ENCODE results near the gene TRIM27. TPM values are rescaled to one million over a fixed set of nuclear protein-coding genes. Genes with fewer than 3 reads are reported as not detected.
A peak's percentile ranks its signal among the peaks of the same experiment; 100 is the strongest.
"Not testable (repeated sequence)": the region's sequence is repeated elsewhere in the genome, so short reads cannot be mapped to it uniquely, and the experiment has no call there.

Gene TRIM27
- total RNA-seq, 2 experiments from 2014 or later, result 11.5 to 13.2 TPM

DNA sequence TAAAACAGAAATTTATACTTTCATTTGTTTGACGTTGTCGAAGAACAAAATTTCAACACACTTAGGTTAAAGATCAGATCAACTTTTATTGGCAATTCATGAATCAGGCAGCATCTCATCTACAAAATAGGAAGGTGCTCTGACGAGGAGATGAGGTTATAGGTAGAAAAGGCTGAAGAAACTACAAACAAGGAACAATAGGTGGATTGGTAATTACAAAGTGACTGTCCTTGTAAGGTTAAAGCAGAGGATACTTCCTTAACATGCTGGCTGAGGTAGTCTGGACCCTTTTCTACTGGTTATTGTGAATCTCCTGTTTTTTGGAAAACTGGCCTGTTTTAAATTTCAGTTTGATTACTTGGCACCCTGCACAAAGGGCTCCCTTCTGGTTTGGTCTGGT is 32.5 kb upstream of the TRIM27 start:
- Mint-ChIP-seq H3K4me3 (no peak overlapping the region), H3K36me3 (ENCODE audit: low read depth) (peaks cover 12% of the 10 kb centered on the region), H3K27ac (no peak overlapping the region), H3K4me1 (ENCODE audit: low read depth) (peaks cover 30% of the 10 kb centered on the region), H3K9me3 (no peaks in the 10 kb centered on the region), H3K27me3 (peaks cover 50% of the 10 kb centered on the region)
- DNase-seq (no peak), ATAC-seq (ENCODE audit: poor library complexity) (no peak)
- H3K9me3 ChIP-seq (ENCODE audit: control insufficient read depth in 1 of 2, insufficient read depth in 1 of 2, low read length in 2 of 2), result peaks cover 0 to 11% of the 10 kb centered on the region in 2 experiments
- intact Hi-C loops (cut with DNase I, micrococcal nuclease), result no loop called here
- ChIA-PET POLR2A (interaction anchor here (0.8 kb wide), 1 partner anchor 21 kb away, joined by 4 read pairs; no protein-coding TSS in a partner anchor), CTCF (no interaction called here)
- H3K36me3 ChIP-seq (ENCODE audit: insufficient read depth, low read length), result no peaks in the 10 kb centered on the region
- H3K4me3 ChIP-seq (ENCODE audit: low read length), result no peak overlapping the region
- peaks cover 15% of the 10 kb centered on the region for H3K4me1 ChIP-seq (ENCODE audit: insufficient read depth, low read length)
- peaks cover 4 to 10% of the 10 kb centered on the region in 2 experiments for H3K27me3 ChIP-seq (ENCODE audit: control insufficient read depth in 1 of 2, insufficient read depth in 2 of 2, low read length in 2 of 2)
- no peak overlapping the region for H3K27ac ChIP-seq (ENCODE audit: low read depth in 1 of 2, low read length in 2 of 2)
- no peak for TF ChIP-seq CTCF (IDR thresholded peaks at IDR 0.05)

DNA sequence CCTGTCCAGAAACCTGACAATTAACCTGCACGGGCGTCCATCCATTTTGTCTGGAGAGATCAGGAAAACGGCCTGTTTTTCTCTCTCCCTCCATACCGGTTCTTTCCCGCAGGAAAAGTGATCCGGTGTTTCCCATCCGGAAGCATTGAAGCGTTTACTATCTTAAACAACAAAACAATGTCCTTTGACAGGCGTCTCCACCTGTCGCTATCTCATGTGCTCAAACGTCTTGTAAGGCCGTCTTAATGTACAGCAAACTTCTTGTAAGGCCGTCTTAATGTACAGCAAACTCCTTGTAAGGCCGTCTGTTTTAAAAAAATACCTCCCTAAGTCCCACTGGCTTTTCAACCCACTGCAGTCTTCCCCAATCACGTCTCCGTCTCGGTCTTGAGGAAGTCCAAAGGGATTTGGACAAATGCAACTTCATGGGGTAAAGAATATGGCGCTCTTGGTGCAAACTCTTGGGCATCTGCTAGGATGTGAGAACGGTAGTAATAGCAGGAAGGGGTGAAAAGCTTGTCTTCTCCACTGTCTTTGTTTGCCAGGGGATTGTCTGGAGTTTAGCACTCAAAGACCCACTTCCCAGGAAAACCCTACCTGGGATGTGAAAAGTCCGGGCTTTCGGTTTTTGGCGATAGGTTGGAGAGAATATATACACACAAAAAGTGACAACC is 29.9 kb upstream of the TRIM27 start:
- Histone ChIP-seq H3K9me3 (ENCODE audit: control insufficient read depth in 1 of 2, insufficient read depth in 1 of 2, low read length in 2 of 2) (peaks cover 0 to 21% of the 10 kb centered on the region in 2 experiments), H3K36me3 (ENCODE audit: insufficient read depth, low read length) (no peaks in the 10 kb centered on the region), H3K4me1 (ENCODE audit: insufficient read depth, low read length) (peaks cover 15% of the 10 kb centered on the region), H3K27ac (ENCODE audit: low read depth in 1 of 2, low read length in 2 of 2) (no peak overlapping the region), H3K4me3 (ENCODE audit: low read length) (peak overlapping the region; percentile 55), H3K27me3 (ENCODE audit: control insufficient read depth in 1 of 2, insufficient read depth in 2 of 2, low read length in 2 of 2) (no peaks in the 10 kb centered on the region)
- ATAC-seq (ENCODE audit: poor library complexity), result peak; percentile 37
- Mint-ChIP-seq H3K4me3 (peak overlapping the region; percentile 84), H3K9me3 (no peaks in the 10 kb centered on the region), H3K27ac (peak overlapping the region; percentile 90), H3K36me3 (ENCODE audit: low read depth) (peaks cover 15% of the 10 kb centered on the region), H3K27me3 (peaks cover 28% of the 10 kb centered on the region), H3K4me1 (ENCODE audit: low read depth) (peaks cover 30% of the 10 kb centered on the region)
- POLR2A ChIA-PET, result interaction anchor here (1.1 to 1.6 kb wide), 5 partner anchors 12 to 90 kb away, joined by 4 to 6 read pairs (median 5); partner anchors contain the start of gene TRIM27
- peak in 1 of 14 experiments; percentile 36 for DNase-seq
- CTCF ChIA-PET, result no interaction called here
- intact Hi-C loops (cut with DNase I, micrococcal nuclease), result loop anchor here in 1 of 2 experiments (1.0 kb wide), 1 partner anchor 12 kb away; no protein-coding TSS in a partner anchor
- TF ChIP-seq CTCF (IDR thresholded peaks at IDR 0.05), result no peak

- DNase-seq (peak; percentile 14 to 79 (median 40)), ATAC-seq (ENCODE audit: poor library complexity) (peak; percentile 63)
- intact Hi-C loops (cut with DNase I, micrococcal nuclease), result loop anchor here in 1 of 2 experiments (1.0 kb wide), 1 partner anchor 12 kb away; no protein-coding TSS in a partner anchor
- peak overlapping the region; percentile 84 for H3K4me3 Mint-ChIP-seq
- H3K4me1 Mint-ChIP-seq (ENCODE audit: low read depth), result peaks cover 30% of the 10 kb centered on the region
- H3K4me1 ChIP-seq (ENCODE audit: insufficient read depth, low read length), result peaks cover 15% of the 10 kb centered on the region
- H3K9me3 ChIP-seq (ENCODE audit: control insufficient read depth in 1 of 2, insufficient read depth in 1 of 2, low read length in 2 of 2), result peaks cover 0 to 21% of the 10 kb centered on the region in 2 experiments
- ChIA-PET POLR2A (interaction anchor here (1.1 to 1.6 kb wide), 5 partner anchors 12 to 90 kb away, joined by 4 to 6 read pairs (median 5); partner anchors contain the start of gene TRIM27), CTCF (interaction anchor here (1.3 kb wide), 1 partner anchor 23 kb away, joined by 3 read pairs; no protein-coding TSS in a partner anchor)
- H3K4me3 ChIP-seq (ENCODE audit: low read length), result peak overlapping the region; percentile 55
- no peaks in the 10 kb centered on the region for H3K27me3 ChIP-seq (ENCODE audit: control insufficient read depth in 1 of 2, insufficient read depth in 2 of 2, low read length in 2 of 2)
- H3K9me3 Mint-ChIP-seq, result no peaks in the 10 kb centered on the region
- no peak overlapping the region for H3K27ac ChIP-seq (ENCODE audit: low read depth in 1 of 2, low read length in 2 of 2)
- H3K36me3 Mint-ChIP-seq (ENCODE audit: low read depth), result peaks cover 15% of the 10 kb centered on the region
- peaks cover 28% of the 10 kb centered on the region for H3K27me3 Mint-ChIP-seq
- TF ChIP-seq CTCF (IDR thresholded peaks at IDR 0.05), result no peak
- H3K27ac Mint-ChIP-seq, result peak overlapping the region; percentile 90
- no peaks in the 10 kb centered on the region for H3K36me3 ChIP-seq (ENCODE audit: insufficient read depth, low read length)
These were observed 29.3 kb upstream of the TRIM27 start for GRCh38 chr6:28953039-28953584.

GRCh38 chr6:28949656-28950195 is 25.9 kb upstream of the TRIM27 start:
- POLR2A ChIA-PET, result interaction anchor here (0.6 kb wide), 1 partner anchor 273 kb away, joined by 3 read pairs; no protein-coding TSS in a partner anchor
- not testable (repeated sequence) for H3K4me3 Mint-ChIP-seq

More at GRCh38 chr6:28949656-28950195, 25.9 kb upstream of the TRIM27 start:
- peaks cover 15% of the 10 kb centered on the region for H3K36me3 Mint-ChIP-seq (ENCODE audit: low read depth)
- peaks cover 0 to 21% of the 10 kb centered on the region in 2 experiments for H3K9me3 ChIP-seq (ENCODE audit: control insufficient read depth in 1 of 2, insufficient read depth in 1 of 2, low read length in 2 of 2)
- peaks cover 13% of the 10 kb centered on the region for H3K27me3 Mint-ChIP-seq
- intact Hi-C loops (cut with DNase I, micrococcal nuclease); H3K27ac ChIP-seq (ENCODE audit: low read depth in 1 of 2, low read length in 2 of 2); CTCF ChIA-PET; ATAC-seq (ENCODE audit: poor library complexity); DNase-seq; H3K36me3 ChIP-seq (ENCODE audit: insufficient read depth, low read length); H3K27me3 ChIP-seq (ENCODE audit: control insufficient read depth in 1 of 2, insufficient read depth in 2 of 2, low read length in 2 of 2); H3K4me3 ChIP-seq (ENCODE audit: low read length); H3K9me3 Mint-ChIP-seq: not testable (repeated sequence)
- peaks cover 14% of the 10 kb centered on the region for H3K4me1 ChIP-seq (ENCODE audit: insufficient read depth, low read length)
- peak overlapping the region; percentile 6 for H3K27ac Mint-ChIP-seq
- peaks cover 23% of the 10 kb centered on the region for H3K4me1 Mint-ChIP-seq (ENCODE audit: low read depth)

Measured in CD4-positive, alpha-beta T cell (primary cell).